K562 (cell line): ENCODE measurements around the gene ZNF488. TPM values are rescaled to one million over a fixed set of nuclear protein-coding genes. Genes with fewer than 3 reads are reported as not detected.

Experiments
- ATAC-seq: fragments of 200-7000 bp; cut with Tn5 transposase; 3 replicates; pipeline ENCODE4 v1.9.1; 2020; ENCODE audit warnings: moderate library complexity
- BruUV-seq: library from RNA; stranded (reverse); fragments of 400-500 nt; replicated peaks from 2 replicates; lab custom pipeline; 2021; lab: Mats Ljungman, UMichigan
- CTCF ChIA-PET: fragments of 300-600 bp; formaldehyde crosslinking; extraction: SDS; loops from one replicate; lab custom pipeline; 2021; ENCODE audit warnings: low intra/inter-chr PET ratio; lab: Yijun Ruan, JAX
- POLR2A ChIA-PET: fragments of 300-600, 350-650 bp; sonication (Branson Sonifier 250); formaldehyde crosslinking; extraction: SDS; loops from one replicate; lab custom pipeline; 2021; ENCODE audit warnings: antibody characterized with exemption, inconsistent platforms; lab: Yijun Ruan, JAX
- DNase-seq, 4 experiments: peaks; one replicate each; pipeline versions ENCODE4 v3.0.0 to v3.0.0-alpha.2; 2011 to 2018; ENCODE audit warnings: low spot score in 3 of 4, mixed read lengths in 3 of 4; ENCODE audit errors: extremely low read depth in 1 of 4
- FAIRE-seq: peaks from 2 replicates; lab custom pipeline; 2011; peaks lifted over from hg19 to GRCh38; lab: Jason Lieb, UNC
- H2AFZ ChIP-seq: 2 replicates; pipeline ENCODE4 v1.6.0; 2011; ENCODE audit warnings: low read depth, low read length, control low read depth, inconsistent platforms
- H3K27ac ChIP-seq: fragments of 200-600 bp; 3 replicates; pipeline ENCODE4 v1.8.0; 2011; ENCODE audit warnings: low read depth, mild to moderate bottlenecking, control low read depth, inconsistent platforms, low read length, moderate library complexity, mixed read lengths; ENCODE audit errors: extremely low read depth
- H3K27me3 ChIP-seq, 2 experiments: fragments of 300-600 bp in 1 of 2; 2 replicates in 1 of 2; 3 replicates in 1 of 2; pipeline versions ENCODE4 v1.6.0 to v1.8.0; 2011; ENCODE audit warnings: inconsistent platforms in 2 of 2, low read length in 2 of 2, mild to moderate bottlenecking in 1 of 2, mixed read lengths in 1 of 2, moderate library complexity in 1 of 2; ENCODE audit not compliant: control insufficient read depth in 2 of 2, insufficient read depth in 2 of 2
- H3K36me3 ChIP-seq: fragments of 300-600 bp; 3 replicates; pipeline ENCODE4 v1.8.0; 2011; ENCODE audit warnings: mild to moderate bottlenecking, low read length, inconsistent platforms; ENCODE audit not compliant: control insufficient read depth, insufficient read depth
- H3K4me1 ChIP-seq, 2 experiments: fragments of 200-600 bp in 1 of 2; replicated peaks in 1 of 2; 2 replicates in 1 of 2; 3 replicates in 1 of 2; pipeline versions ENCODE4 v1.5.1 to v1.8.0; 2011; ENCODE audit warnings: inconsistent platforms in 2 of 2, low read length in 2 of 2, mild to moderate bottlenecking in 1 of 2, mixed read lengths in 1 of 2, moderate library complexity in 1 of 2; ENCODE audit not compliant: control insufficient read depth in 2 of 2, insufficient read depth in 2 of 2
- H3K4me2 ChIP-seq: 2 replicates; pipeline ENCODE4 v1.6.1; 2011; ENCODE audit warnings: low read length, control low read depth, inconsistent platforms, mixed read lengths; ENCODE audit not compliant: insufficient read depth
- H3K4me3 ChIP-seq: fragments of 200-600 bp; sonication (generic), shearing (Covaris generic); 2 replicates; pipeline ENCODE4 v1.5.1; 2016; ENCODE audit warnings: control low read depth, inconsistent platforms
- H3K79me2 ChIP-seq: fragments of 200-600 bp; 3 replicates; pipeline ENCODE4 v1.8.0; 2011; ENCODE audit warnings: low read length, inconsistent platforms; ENCODE audit not compliant: control insufficient read depth, insufficient read depth
- H3K9ac ChIP-seq, 2 experiments: 2 replicates each; pipeline versions ENCODE4 v1.6.0 to v1.6.1; 2011; ENCODE audit warnings: low read depth in 2 of 2, low read length in 2 of 2, control low read depth in 1 of 2, inconsistent platforms in 1 of 2, mild to moderate bottlenecking in 1 of 2, mixed read lengths in 1 of 2; ENCODE audit not compliant: insufficient read depth in 1 of 2
- H3K9me1 ChIP-seq: one replicate; pipeline ENCODE4 v1.6.0; 2011; ENCODE audit warnings: inconsistent platforms, mild to moderate bottlenecking, low read length, moderate library complexity; ENCODE audit not compliant: control insufficient read depth, insufficient read depth
- H3K9me3 ChIP-seq: replicated peaks from 2 replicates; pipeline ENCODE4 v1.5.1; 2011; ENCODE audit warnings: low read depth, low read length, inconsistent platforms; ENCODE audit not compliant: control insufficient read depth, insufficient read depth
- H4K20me1 ChIP-seq: replicated peaks from 2 replicates; pipeline ENCODE4 v1.6.1; 2011; ENCODE audit warnings: low read length, inconsistent platforms, mixed read lengths; ENCODE audit not compliant: control insufficient read depth, insufficient read depth
- CREB1 ChIP-seq, 2 experiments: sonication (generic) in 1 of 2; formaldehyde crosslinking in 1 of 2; IDR thresholded peaks; 2 replicates each; pipeline versions ENCODE4 v1.6.1 to v1.8.0; 2012 to 2022; ENCODE audit warnings: inconsistent platforms in 1 of 2, mild to moderate bottlenecking in 1 of 2, missing genetic modification reagents in 1 of 2, moderate library complexity in 1 of 2
- HNRNPH1 ChIP-seq: fragments of 200-400 bp; formaldehyde crosslinking; optimal IDR thresholded peaks from 2 replicates; pipeline ENCODE3; 2017; ENCODE audit warnings: low read depth, mild to moderate bottlenecking, low read length, moderate library complexity
- HNRNPLL ChIP-seq: fragments of 200-400 bp; formaldehyde crosslinking; IDR thresholded peaks from 2 replicates; pipeline ENCODE4 v1.6.1; 2017; ENCODE audit warnings: low read length, low read depth, mild to moderate bottlenecking; ENCODE audit not compliant: poor library complexity, severe bottlenecking
- MYC ChIP-seq, 2 experiments: fragments of 250-450 bp in 1 of 2; sonication (Bioruptor Pico) in 1 of 2; IDR thresholded peaks; 2 replicates each; pipeline versions ENCODE4 v1.5.1 to v1.6.1; 2012 to 2021; ENCODE audit warnings: low read depth in 2 of 2, borderline replicate concordance in 1 of 2, improper control_type of control experiment in 1 of 2, low read length in 1 of 2, mild to moderate bottlenecking in 1 of 2, moderate library complexity in 1 of 2
- TBL1XR1 ChIP-seq, 2 experiments: IDR thresholded peaks; 2 replicates each; pipeline ENCODE4 v1.6.1; 2012; ENCODE audit warnings: improper control_type of control experiment in 2 of 2, low read length in 2 of 2, mild to moderate bottlenecking in 1 of 2
- ZBTB7A ChIP-seq: IDR thresholded peaks from 2 replicates; pipeline ENCODE4 v1.6.1; 2011; ENCODE audit warnings: low read depth, mild to moderate bottlenecking, low read length, moderate library complexity, borderline replicate concordance; ENCODE audit not compliant: control insufficient read depth
- ZFP1 ChIP-seq: fragments of 450-650 bp; formaldehyde crosslinking; IDR thresholded peaks from 2 replicates; pipeline ENCODE4 v1.4.0; 2020; ENCODE audit warnings: mild to moderate bottlenecking, mixed read lengths
- ZNF239 ChIP-seq: fragments of 250-450 bp; sonication (Bioruptor Pico); IDR thresholded peaks from 2 replicates; pipeline ENCODE4 v1.4.0; 2020; ENCODE audit warnings: mild to moderate bottlenecking
- ZNF695 ChIP-seq: fragments of 450-650 bp; formaldehyde crosslinking; IDR thresholded peaks from 2 replicates; pipeline ENCODE4 v1.4.0; 2020; ENCODE audit warnings: mild to moderate bottlenecking, moderate library complexity
- WGBS: fragments of 100-300 bp; shearing (Covaris generic); methylation state at CpG from one replicate; pipeline ENCODE4 v1.1.6; 2016; ENCODE audit warnings: low coverage, mixed read lengths; ENCODE audit not compliant: insufficient coverage; ENCODE audit errors: missing lambda C conversion rate; 5-methylcytosine and 5-hydroxymethylcytosine counted together
- in situ Hi-C: fragments of 300-500 bp; cut with MboI; formaldehyde crosslinking; loops from 4 replicates; pipeline ENCODE4 v1.15.0; 2018; ENCODE audit warnings: inconsistent platforms, mixed read lengths
- intact Hi-C: fragments of 100-400 bp; cut with micrococcal nuclease; formaldehyde crosslinking; loops from 2 replicates; pipeline ENCODE4 v1.14.2; 2022
- polyA plus RNA-seq, 8 experiments: library from polyadenylated mRNA; depleted of rRNA in 4 of 8; stranded (reverse) in 5 of 8; unstranded in 3 of 8; fragments of >200 nt; fragmentation: Nextera tagmentation in 2 of 8; fragmentation: Illumina TruSeq in 1 of 8; extraction: Ambion mirVana in 2 of 8; extraction: Trizol in 1 of 8; gene quantifications; 2 replicates each; pipeline versions ENCODE4 v1.2.1 to v1.2.3, GENCODE V29; 2011 to 2014; ENCODE audit warnings: inconsistent platforms in 1 of 8, missing spikeins in 1 of 8
- total RNA-seq, 7 experiments: library from RNA; depleted of rRNA in 6 of 7; stranded (reverse); fragments of >200 nt in 6 of 7; fragmentation: Illumina TruSeq in 2 of 7; extraction: Trizol in 2 of 7; gene quantifications; 2 replicates each; pipeline versions ENCODE4 v1.2.1 to v1.2.3, GENCODE V29; 2011 to 2021; ENCODE audit warnings: low replicate concordance in 1 of 7
- TF ChIP-seq, protein P1 (sequence below), 2 experiments: IDR thresholded peaks; 2 replicates each; pipeline ENCODE4 v1.6.1; 2012; ENCODE audit warnings: improper control_type of control experiment in 2 of 2, low read depth in 2 of 2, low read length in 2 of 2, borderline replicate concordance in 1 of 2
- TF ChIP-seq, protein P2 (sequence below): fragments of 450-650 bp; IDR thresholded peaks from 2 replicates; pipeline ENCODE4 v1.6.1; 2016; ENCODE audit warnings: antibody characterized with exemption
- TF ChIP-seq, protein P3 (sequence below): sonication (generic); formaldehyde crosslinking; IDR thresholded peaks from 2 replicates; pipeline ENCODE4 v1.8.0; 2022; ENCODE audit warnings: mild to moderate bottlenecking, missing genetic modification reagents
- TF ChIP-seq, protein P4 (sequence below): fragments of 250-450 bp; sonication (Bioruptor Pico); IDR thresholded peaks from 2 replicates; pipeline ENCODE4 v1.6.1; 2021; ENCODE audit warnings: mild to moderate bottlenecking

ZNF488 gene
- total and polyA plus RNA-seq, 9 of the 15 experiments (the other 6 are each of a cell fraction or from before 2014, with no cell fraction given) = 0.03 to 0.09 (median 0.05) TPM; not detected in 3

DNA sequence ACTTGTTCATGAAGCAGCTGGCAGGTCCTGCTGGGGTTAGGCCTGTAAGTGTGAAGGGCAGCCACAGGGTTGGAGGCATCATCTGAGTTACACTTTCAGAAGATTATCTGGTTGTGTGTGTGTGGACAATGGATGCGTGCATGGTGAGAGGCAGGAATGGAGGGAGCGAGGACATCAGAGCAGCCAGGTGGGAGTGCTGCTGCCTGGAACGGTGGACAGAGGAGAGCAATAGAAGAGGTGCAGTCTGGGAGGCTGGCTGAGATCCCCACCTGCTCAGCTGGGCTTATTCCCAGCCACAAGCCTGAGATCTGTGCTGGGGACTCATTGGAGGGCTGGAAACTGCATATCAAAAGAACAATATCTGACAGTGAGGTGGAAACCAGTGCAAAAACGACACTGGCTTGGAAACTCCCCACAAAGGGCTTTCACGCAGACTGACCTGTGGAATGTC, 17.9 kb downstream of the ZNF488 start:
- H3K9me1 ChIP-seq = no peaks in the 10 kb centered on the region
- ChIA-PET POLR2A (interaction anchor here (1.4 kb wide), 1 partner anchor 13 kb away, joined by 4 read pairs; no protein-coding TSS in a partner anchor), CTCF (no interaction called here)
- H3K27ac ChIP-seq = no peak overlapping the region
- H3K27me3 ChIP-seq = peaks cover 54 to 83% of the 10 kb centered on the region in 2 experiments
- no peaks in the 10 kb centered on the region for H3K9me3 ChIP-seq
- DNase-seq = no peak
- FAIRE-seq = no peak
- no peak overlapping the region for H3K4me2 ChIP-seq
- no TSS peak for BruUV-seq
- intact Hi-C loops (no loop called here), in situ Hi-C loops (no loop called here)
- H3K36me3 ChIP-seq = no peaks in the 10 kb centered on the region
- H3K4me3 ChIP-seq = no peak overlapping the region
- peaks cover 5% of the 10 kb centered on the region for H4K20me1 ChIP-seq
- no peak for TF ChIP-seq ZFP1 (CRISPR knock-in tag)
- TF ChIP-seq, protein P1, sequence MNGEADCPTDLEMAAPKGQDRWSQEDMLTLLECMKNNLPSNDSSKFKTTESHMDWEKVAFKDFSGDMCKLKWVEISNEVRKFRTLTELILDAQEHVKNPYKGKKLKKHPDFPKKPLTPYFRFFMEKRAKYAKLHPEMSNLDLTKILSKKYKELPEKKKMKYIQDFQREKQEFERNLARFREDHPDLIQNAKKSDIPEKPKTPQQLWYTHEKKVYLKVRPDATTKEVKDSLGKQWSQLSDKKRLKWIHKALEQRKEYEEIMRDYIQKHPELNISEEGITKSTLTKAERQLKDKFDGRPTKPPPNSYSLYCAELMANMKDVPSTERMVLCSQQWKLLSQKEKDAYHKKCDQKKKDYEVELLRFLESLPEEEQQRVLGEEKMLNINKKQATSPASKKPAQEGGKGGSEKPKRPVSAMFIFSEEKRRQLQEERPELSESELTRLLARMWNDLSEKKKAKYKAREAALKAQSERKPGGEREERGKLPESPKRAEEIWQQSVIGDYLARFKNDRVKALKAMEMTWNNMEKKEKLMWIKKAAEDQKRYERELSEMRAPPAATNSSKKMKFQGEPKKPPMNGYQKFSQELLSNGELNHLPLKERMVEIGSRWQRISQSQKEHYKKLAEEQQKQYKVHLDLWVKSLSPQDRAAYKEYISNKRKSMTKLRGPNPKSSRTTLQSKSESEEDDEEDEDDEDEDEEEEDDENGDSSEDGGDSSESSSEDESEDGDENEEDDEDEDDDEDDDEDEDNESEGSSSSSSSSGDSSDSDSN (IDR thresholded peaks at IDR 0.05; ENCODE audit: borderline replicate concordance in 1 of 2, low read depth in 2 of 2, low read length in 2 of 2) = no peak
- no peak for TF ChIP-seq CREB1 (IDR thresholded peaks at IDR 0.05)
- TF ChIP-seq CREB1 (CRISPR knock-in tag; IDR thresholded peaks at IDR 0.05) = no peak
- no peak for TF ChIP-seq MYC (IDR thresholded peaks at IDR 0.05; ENCODE audit: low read depth, low read length)
- TF ChIP-seq MYC (CRISPR knock-in tag; IDR thresholded peaks at IDR 0.05; ENCODE audit: borderline replicate concordance, low read depth) = no peak
- TF ChIP-seq, protein P2, sequence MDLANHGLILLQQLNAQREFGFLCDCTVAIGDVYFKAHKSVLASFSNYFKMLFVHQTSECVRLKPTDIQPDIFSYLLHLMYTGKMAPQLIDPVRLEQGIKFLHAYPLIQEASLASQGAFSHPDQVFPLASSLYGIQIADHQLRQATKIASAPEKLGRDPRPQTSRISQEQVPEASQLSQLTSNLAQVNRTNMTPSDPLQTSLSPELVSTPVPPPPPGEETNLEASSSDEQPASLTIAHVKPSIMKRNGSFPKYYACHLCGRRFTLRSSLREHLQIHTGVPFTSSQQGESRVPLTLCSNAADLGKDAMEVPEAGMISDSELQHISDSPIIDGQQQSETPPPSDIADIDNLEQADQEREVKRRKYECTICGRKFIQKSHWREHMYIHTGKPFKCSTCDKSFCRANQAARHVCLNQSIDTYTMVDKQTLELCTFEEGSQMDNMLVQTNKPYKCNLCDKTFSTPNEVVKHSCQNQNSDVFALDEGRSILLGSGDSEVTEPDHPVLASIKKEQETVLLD = no peak
- no peak for TF ChIP-seq HNRNPH1
- TF ChIP-seq ZBTB7A = no peak
- TF ChIP-seq TBL1XR1 (IDR thresholded peaks at IDR 0.05; ENCODE audit: low read length in 2 of 2) = no peak
- TF ChIP-seq, protein P3, sequence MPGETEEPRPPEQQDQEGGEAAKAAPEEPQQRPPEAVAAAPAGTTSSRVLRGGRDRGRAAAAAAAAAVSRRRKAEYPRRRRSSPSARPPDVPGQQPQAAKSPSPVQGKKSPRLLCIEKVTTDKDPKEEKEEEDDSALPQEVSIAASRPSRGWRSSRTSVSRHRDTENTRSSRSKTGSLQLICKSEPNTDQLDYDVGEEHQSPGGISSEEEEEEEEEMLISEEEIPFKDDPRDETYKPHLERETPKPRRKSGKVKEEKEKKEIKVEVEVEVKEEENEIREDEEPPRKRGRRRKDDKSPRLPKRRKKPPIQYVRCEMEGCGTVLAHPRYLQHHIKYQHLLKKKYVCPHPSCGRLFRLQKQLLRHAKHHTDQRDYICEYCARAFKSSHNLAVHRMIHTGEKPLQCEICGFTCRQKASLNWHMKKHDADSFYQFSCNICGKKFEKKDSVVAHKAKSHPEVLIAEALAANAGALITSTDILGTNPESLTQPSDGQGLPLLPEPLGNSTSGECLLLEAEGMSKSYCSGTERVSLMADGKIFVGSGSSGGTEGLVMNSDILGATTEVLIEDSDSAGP (CRISPR knock-in tag) = no peak
- no peak for TF ChIP-seq ZNF239 (CRISPR knock-in tag)
- no peak for TF ChIP-seq HNRNPLL
- TF ChIP-seq ZNF695 (CRISPR knock-in tag) = no peak
- TF ChIP-seq, protein P4, sequence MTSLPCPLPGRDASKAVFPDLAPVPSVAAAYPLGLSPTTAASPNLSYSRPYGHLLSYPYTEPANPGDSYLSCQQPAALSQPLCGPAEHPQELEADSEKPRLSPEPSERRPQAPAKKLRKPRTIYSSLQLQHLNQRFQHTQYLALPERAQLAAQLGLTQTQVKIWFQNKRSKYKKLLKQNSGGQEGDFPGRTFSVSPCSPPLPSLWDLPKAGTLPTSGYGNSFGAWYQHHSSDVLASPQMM (CRISPR knock-in tag) = no peak
- TF ChIP-seq, all 486 proteins: peak for 0
- Histone ChIP-seq H3K4me1 (peaks cover 0 to 2% of the 10 kb centered on the region in 2 experiments; a peak in 2 of 5 replicates), H2AFZ (no peak overlapping the region), H3K79me2 (no peaks in the 10 kb centered on the region), H3K9ac (no peak overlapping the region)
- WGBS = 3% methylated on average over 5 of the region's 5 CpGs
- ATAC-seq = no peak
